Hypothalamus (tissue), 51 donors: Measurements from ENCODE around the gene BPIFA2.

ENCODE experiments used
- DNase-seq, 51 donors: peaks; one replicate each; lab custom pipeline; 2025; lab: John Stamatoyannopoulos, UW

The BPIFA2 gene

DNA sequence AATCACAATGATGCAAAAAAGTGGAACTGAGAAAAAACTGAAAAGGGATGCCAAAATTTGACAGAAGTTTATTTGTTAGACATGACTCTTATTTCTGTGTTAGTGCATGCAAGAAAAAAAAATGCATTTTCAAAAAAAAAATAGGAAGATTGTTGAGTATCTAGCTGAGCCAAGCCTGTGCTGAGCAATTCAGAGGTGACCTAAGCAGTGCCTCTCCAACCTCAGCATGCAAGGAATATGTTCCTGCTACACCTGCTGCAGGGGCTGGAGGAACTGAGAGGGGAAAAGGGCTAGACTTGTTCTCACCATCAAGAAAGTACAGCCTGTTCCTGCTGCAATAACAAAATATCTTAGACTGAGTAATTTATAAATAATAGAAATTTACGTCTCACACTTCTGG, 24.0 kb downstream of the BPIFA2 start:
- no peak for DNase-seq

DNA sequence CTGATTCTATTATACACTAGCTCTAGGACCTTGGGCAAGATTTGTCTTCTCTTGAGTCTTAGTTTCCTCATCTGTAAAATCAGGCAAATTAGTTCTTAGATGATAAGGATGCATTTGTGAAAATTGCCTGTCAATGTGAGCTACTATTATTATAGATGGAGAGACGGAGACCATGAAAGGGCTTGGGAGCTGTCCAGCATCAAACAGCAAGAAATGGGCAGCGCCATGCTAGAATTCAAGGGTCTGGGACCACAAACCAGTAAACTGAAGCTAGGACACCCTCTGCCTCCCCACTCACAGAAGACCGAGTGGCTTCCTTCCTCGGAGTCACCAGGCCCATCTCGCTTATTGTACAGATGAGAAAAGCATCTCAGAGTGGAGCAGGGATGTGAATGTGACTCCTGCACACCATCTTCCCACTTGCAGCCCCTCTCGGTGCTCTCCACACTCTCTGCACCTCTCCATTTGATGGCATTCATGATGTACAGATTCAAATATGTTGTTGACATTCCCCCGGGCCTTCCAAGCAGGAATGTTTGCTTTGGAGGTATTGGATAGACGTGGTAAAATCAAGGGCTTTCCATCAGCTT, 25.0 kb downstream of the BPIFA2 start:
- DNase-seq, result no peak

DNA sequence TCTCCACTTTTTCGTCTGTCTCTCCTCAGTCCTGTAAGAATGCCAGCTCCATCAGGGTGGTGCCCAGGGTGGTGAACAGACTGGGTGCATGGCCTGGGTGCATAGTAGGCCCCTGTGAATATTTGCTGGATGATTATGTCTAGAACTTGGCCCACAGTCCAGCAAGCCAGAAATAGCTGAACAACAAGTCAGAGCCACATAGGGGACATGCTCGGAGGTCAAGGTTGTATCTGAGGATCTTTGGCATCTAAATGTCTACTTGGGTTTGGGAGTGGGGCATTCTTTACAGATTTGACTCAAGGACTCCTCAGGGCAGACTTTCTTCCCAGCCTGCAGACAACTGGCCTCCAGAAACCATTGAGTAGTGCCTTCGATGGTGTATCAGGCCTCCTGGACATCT, 31.1 kb downstream of the BPIFA2 start:
- DNase-seq, result no peak

DNA sequence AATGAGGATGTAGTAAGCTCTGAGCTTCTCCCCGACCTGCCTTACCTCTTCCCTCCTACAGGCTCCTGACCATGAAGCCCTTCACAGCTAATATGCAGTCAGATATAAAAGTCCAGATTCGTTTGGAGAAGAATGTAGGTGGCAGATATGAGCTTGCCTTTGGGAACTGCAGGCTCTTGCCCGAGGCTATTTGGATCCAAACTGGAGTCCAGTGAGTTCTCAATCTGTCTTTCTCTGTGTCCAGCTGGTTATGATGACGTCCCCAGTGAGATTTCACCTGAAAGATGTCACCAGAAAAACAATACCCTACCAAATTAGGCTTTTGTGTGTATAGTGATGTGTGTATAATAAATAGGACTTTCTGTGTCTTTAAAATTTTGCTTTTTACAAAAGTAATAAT, 34.5 kb downstream of the BPIFA2 start:
- no peak for DNase-seq

DNA sequence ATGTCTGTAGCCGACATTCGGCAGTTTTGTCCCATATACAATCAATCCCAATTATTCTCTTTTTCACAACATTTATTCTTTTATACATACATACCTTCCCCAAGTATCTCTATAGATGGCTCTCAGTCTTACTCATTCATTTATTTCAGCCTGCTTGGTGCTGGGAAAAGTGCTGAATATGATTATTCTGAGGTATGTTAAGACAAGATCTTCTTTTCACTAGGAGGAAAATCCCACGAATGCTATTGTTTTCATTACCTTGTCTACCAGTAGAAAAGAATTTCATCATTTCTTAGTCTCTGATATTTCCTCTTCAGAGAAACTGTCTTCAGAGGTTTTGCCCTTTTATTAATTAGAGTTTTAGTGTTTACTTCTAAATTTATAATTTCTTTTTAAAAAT, 35.5 kb downstream of the BPIFA2 start:
- no peak for DNase-seq

DNA sequence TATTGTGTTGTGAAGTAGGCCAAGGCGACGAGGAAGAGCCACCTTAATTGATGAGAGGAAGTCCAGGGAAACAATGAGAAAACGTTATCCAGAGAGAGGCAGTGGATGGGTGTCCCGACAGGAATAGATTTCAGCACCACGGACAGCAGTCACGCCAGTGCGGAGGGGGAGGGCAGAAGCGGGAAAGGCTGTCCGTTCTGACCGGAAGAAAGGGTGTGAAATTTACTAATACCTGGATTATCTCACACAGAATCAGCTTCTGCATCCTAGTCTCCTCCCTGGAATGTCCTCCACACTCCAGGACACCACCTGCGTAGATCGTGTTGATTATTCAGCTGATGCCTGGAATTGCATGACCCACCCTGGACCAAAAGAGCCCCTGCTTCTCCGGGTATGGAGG, 41.8 kb downstream of the BPIFA2 start:
- peak in 41 of 51 donors; percentile 1 to 73 (median 18) for DNase-seq

DNA sequence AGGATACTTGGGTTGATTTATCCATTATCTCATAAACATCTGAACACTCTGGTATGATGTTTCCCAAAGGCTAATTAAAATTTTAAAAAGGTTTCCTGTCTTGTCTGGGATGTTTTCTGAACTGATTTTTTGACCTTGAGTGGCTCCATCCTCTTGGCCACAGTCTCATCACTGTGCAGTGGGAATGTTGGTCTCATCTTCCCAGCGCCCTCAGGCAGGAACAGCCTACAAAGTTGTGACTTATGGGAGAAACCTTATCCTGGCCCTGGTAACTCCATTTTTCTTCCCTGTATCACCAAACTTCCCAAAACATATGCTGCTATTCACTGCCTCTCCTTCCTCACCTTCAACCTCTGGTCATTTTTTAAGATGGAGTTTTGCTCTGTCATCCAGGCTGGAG, 42.4 kb downstream of the BPIFA2 start:
- no peak for DNase-seq

GRCh38 chr20:33211817-33212424, 44.0 kb downstream of the BPIFA2 start:
- peak in 12 of 51 donors; percentile 1 to 18 (median 4) for DNase-seq

- no peak for DNase-seq
Measured at GRCh38 chr20:33217052-33217451, 49.1 kb downstream of the BPIFA2 start, which contains the start of gene BPIFA3. Gene BPIFA3 (plus strand): TSS chr20:33217352. CDS start chr20:33217537, 185 bp downstream.

DNA sequence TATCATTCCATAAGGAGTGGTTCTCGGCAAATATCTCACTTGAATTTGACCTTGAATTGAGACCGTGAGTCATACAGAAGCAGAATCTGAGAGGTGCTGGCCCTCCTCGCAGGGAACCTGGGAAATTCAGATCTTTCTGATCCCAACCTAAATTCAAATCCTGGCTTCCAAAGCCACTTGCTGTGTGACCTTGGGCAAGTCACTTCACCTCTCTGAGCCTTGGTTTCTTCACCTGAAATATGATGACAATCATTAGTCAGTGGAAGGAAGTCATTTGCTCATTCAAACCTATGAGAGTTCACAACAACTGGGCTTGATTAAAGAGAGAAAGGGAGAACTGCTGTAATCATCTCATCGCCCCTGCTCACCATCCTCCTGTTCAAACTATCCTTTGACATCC, 56.4 kb downstream of the BPIFA2 start:
- no peak for DNase-seq

DNA sequence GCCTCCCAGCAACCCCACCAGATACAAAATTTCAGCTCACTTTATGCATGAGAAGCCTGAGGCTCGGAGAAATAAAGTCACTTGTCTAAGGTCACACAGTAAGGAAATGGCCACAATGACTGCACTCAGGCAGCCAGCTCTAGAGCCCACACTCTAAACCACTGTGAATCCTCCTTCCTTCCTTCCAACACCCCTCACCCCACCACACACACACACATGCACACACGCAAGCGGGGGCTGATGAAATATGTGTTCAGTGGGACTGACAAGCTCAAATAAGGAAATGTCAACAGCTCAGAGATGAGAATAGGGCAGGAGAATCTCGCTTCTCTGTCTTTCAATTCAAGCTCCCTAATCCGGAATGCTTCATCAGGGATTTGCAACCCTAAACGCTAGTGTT, 61.9 kb downstream of the BPIFA2 start:
- DNase-seq, result no peak
